Measurements from ENCODE around the gene SIPA1L3.
A peak's percentile ranks its signal among the peaks of the same experiment; 100 is the strongest.

SIPA1L3 gene

GRCh38 chr19:38190061-38190460 is 283.1 kb downstream of the SIPA1L3 start:
- DNase-seq (ENCODE audit: low read depth in 1 of 2, low spot score in 1 of 2): peak in 1 of 2 donors; percentile 8

- no peak for DNase-seq (ENCODE audit: low read depth in 1 of 2, low spot score in 1 of 2)
Measured at GRCh38 chr19:38190793-38191192, 283.8 kb downstream of the SIPA1L3 start.

DNA sequence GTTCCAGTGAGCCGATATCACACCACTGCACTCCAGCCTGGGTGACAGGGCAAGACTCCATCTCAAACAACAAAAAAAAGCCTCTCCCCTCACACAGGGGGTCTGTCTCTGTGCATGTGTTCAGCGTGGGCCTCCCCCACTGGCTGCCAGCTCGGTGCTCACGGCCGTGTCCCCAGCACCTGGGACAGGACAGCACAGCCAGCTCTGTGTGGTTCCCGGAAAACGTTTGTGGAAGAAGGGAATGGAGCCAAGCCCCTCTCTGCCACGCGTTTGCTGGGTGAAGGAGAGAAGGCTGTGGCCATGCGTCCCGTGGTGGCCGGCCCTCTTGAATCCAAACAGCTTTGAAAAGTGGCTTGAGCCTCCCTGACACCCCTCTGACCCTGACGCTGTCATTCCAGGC is 284.7 kb downstream of the SIPA1L3 start:
- no peak for DNase-seq (ENCODE audit: low read depth in 1 of 2, low spot score in 1 of 2)

GRCh38 chr19:38193445-38193844 is 286.4 kb downstream of the SIPA1L3 start:
- DNase-seq (ENCODE audit: low read depth in 1 of 2, low spot score in 1 of 2): no peak

DNA sequence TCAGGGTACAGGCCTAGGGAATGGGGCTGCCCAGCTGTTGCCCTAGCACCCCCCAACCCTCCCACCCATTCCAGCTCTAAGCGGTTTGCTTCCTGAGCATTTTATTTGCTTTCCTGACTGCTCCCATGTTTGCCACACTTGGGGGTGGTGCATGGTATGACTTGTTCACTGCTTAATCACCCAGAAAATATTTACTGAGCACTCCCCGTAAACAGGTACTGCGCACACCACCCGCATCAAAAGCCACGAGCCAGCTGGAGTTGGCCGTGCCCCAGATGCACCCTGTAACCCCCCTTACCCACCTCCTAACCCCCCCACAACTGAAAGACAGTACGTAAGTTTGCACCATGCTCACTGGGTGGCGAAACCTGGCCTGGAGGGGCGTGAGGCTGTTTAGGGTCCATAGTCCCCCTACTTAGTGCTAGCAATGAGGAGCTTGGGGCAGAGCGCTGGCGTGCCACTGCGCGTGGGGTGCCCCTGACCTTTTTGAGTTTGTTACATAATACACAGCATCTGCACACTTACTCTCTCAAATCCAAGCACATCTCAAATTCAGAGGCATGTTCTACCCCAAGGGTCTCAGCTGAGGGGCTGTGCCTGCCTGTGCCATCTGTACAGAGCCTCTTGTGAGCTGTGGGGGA is 287.2 kb downstream of the SIPA1L3 start:
- DNase-seq (ENCODE audit: low read depth in 1 of 2, low spot score in 1 of 2): no peak

DNA sequence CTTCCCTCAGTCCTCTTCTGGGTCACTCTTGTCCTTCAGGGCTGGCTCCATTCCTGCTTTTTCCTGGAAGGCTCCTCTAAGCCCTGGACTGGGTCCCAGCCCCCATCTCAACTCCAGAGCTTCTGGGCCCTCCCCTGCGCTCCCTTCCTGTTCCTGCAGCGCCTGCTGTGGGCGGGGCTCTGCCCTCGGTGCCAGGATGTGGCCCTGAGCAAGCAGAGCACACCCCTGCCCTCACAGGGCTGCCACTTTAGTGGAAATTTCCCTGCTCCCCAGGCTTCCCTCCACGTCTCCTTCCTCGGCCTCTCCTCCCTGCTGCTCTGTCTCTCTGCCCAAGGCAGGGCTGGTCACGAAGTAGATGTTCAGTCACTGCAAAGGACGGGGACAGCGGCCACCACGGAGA is 288.2 kb downstream of the SIPA1L3 start:
- no peak for DNase-seq (ENCODE audit: low read depth in 1 of 2, low spot score in 1 of 2)

DNA sequence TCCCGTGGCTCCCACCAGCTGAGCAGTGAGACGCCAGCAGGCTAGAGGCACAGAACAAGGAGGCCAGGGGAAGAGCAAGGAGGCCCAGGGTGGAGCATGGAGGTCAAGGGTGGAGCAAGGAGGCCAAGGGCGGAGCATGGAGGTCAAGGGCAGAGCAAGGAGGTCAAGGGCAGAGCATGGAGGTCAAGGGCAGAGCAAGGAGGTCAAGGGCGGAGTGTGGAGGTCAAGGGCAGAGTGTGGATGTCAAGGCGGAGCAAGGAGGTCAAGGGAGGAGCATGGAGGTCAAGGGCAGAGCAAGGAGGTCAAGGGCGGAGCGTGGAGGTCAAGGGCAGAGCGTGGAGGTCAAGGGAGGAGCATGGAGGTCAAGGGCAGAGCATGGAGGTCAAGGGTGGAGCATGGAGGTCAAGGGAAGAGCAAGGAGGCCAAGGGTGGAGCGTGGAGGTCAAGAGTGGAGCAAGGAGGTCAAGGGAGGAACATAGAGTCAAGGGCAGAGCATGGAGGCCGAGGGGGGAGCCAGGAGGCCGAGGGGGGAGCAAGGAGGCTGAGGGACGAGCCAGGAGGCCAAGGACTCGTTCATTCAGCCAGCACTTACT is 289.3 kb downstream of the SIPA1L3 start:
- DNase-seq (ENCODE audit: low read depth in 1 of 2, low spot score in 1 of 2): no peak

DNA sequence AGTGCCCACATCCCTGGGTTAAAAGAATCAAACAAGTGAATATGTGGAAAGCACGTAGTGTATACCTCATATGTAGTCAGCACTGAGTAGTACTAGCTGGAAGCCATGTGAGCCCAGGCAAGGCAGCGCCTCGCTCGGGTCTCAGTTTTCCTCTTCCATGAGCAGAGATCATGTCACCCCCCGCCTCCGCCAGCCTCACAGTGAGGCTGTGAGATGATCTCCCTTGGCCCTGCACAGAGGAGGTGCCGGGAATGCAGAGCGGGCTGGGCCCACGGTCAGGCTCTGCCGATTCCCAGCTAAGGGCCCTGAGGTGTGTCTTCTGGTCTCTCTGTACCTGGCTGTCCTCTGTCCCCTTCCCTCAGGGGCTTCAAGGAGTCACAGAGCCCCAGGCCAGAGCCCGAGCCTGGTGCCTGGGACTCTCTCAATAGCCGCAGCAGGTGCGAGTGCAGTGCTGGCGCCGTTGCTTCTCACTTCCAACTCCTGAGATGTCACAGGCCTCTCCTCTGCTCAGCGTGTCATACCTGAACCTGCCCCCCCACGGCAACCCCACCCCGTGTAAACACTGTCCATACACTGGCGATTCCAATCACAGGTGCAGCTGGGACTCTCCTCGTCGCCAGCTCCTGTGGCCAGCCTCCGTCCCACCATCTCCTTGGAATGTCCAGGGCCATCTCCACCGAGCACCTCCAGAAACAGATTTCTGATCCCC is 290.1 kb downstream of the SIPA1L3 start:
- no peak for DNase-seq (ENCODE audit: low read depth in 1 of 2, low spot score in 1 of 2)

- no peak for DNase-seq (ENCODE audit: low read depth in 1 of 2, low spot score in 1 of 2)
Measured at GRCh38 chr19:38197937-38198704, 291.1 kb downstream of the SIPA1L3 start.

- no peak for DNase-seq (ENCODE audit: low read depth in 1 of 2, low spot score in 1 of 2)
Measured at GRCh38 chr19:38199340-38199739, 292.3 kb downstream of the SIPA1L3 start.

DNA sequence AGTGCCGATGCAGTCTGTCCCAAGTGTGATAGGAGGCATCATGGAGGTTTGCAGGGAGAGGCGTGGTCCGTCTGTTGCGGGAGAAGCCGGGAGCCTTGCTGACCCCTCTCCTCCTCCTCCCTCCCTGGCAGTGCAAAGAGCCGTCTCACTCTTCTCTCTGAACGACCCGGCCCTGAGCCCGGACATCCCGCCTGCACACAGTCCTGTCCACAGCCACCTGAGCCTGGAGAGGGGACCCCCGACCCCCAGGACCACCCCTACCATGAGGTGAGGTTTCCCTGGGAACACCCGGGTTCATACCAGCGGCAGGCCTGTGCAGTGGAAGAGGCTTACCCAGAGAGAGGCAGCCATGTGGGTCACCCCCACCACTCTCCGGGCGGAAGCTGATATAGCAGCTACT is 294.7 kb downstream of the SIPA1L3 start:
- DNase-seq (ENCODE audit: low read depth in 1 of 2, low spot score in 1 of 2): no peak

GRCh38 chr19:38202504-38202903 is 295.5 kb downstream of the SIPA1L3 start:
- DNase-seq (ENCODE audit: low read depth in 1 of 2, low spot score in 1 of 2): no peak

- no peak for DNase-seq (ENCODE audit: low read depth in 1 of 2, low spot score in 1 of 2)
Measured at GRCh38 chr19:38203197-38203596, 296.2 kb downstream of the SIPA1L3 start.

GRCh38 chr19:38204096-38204495 is 297.1 kb downstream of the SIPA1L3 start:
- no peak for DNase-seq (ENCODE audit: low read depth in 1 of 2, low spot score in 1 of 2)

- DNase-seq (ENCODE audit: low read depth in 1 of 2, low spot score in 1 of 2): no peak
Measured at GRCh38 chr19:38204728-38205127, 297.7 kb downstream of the SIPA1L3 start.

DNA sequence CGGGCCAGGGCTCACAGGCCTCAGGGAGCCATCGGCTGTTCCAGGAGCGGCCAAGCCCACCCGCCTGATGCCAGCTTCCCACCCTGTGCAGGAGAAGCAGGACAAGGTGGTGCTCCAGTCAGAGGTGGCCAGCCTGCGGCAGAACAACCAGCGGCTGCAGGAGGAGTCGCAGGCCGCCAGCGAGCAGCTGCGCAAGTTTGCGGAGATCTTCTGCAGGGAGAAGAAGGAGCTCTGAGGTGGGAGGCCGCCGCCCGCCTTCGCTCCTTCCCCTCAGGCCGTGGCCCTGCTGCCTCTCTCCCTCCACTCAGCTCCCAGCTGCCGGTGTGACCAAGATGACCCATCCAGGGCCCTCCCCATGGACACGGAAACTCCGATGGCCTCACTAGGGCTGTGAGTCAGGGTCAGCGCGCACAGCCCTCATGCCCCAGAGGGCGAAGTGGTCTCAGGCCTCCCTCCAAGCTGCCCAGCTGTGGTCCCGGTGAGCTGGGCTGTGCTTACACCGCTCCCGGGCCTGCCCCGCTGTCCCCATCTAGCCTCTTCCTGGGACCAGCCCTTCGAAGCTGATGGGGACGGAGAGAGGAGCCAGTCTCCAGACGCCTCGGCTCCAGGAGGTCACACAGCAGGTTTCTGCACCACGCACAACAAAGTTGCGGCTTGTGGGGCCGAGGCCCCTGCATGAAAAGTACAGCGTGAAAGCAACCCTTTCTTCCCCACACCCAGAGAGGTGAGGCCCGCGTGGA is 299.2 kb downstream of the SIPA1L3 start:
- no peak for DNase-seq (ENCODE audit: low read depth in 1 of 2, low spot score in 1 of 2)

GRCh38 chr19:38206928-38207327 is 299.9 kb downstream of the SIPA1L3 start:
- DNase-seq (ENCODE audit: low read depth in 1 of 2, low spot score in 1 of 2): no peak

- DNase-seq (ENCODE audit: low read depth in 1 of 2, low spot score in 1 of 2): no peak
Measured at GRCh38 chr19:38207543-38207942, 300.5 kb downstream of the SIPA1L3 start.

DNA sequence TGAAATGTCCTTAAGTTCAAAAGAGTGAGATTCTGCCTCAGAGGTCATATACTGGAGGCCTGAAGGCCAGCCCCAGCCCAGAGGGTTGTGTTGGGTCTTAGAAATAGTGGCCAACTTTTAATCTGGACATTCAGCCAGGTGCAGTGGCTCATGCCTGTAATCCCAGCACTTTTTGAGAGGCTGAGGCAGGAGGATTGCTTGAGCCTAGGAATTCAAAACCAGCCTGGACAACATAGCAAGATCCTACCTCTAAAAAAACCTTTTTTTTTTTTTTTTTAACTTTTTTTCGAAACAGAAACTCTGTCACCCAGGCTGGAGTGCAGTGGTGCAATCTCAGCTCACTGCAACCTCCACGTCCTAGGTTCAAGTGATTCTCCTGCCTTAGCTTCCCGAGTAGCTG is 301.6 kb downstream of the SIPA1L3 start:
- no peak for DNase-seq (ENCODE audit: low read depth in 1 of 2, low spot score in 1 of 2)

DNA sequence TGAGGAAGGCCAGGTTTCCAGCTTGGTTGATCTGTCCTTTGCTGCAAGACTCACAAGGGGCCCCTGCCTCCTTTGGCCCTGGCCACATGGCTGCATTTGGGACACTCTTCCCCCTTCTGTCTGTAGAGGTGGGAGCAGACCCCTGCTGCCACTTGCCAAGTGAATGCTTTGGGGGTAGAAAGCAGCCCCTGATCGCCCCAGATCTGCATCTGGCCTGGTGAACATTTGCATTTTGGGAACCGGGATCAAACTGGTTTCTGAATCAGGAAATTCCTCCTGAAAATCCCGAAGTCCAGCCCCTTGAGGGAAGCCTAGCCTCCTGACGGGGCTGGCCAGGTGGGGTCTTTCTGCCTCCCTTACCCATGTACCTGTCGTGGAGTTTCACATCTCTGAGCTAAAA is 302.1 kb downstream of the SIPA1L3 start:
- DNase-seq (ENCODE audit: low read depth in 1 of 2, low spot score in 1 of 2): no peak
